Breast epithelium (tissue), 3 donors: ENCODE measurements around the gene TNS1.
"Not testable (repeated sequence)": the region's sequence is repeated elsewhere in the genome, so short reads cannot be mapped to it uniquely, and the experiment has no call there.

Experiments
- CTCF ChIP-seq, 3 donors: fragments of 450-650 bp; IDR thresholded peaks; one replicate each; pipeline ENCODE4 v1.5.1; 2016 to 2017; ENCODE audit warnings: antibody characterized with exemption in 3 of 3, mild to moderate bottlenecking in 3 of 3, moderate library complexity in 3 of 3
- POLR2A ChIP-seq: fragments of 450-650 bp; IDR thresholded peaks from one replicate; pipeline ENCODE4 v1.6.1; 2016; ENCODE audit warnings: antibody characterized with exemption, mild to moderate bottlenecking, moderate library complexity
- POLR2AphosphoS5 ChIP-seq, 3 donors: sonication (generic); formaldehyde crosslinking; IDR thresholded peaks; one replicate each; pipeline ENCODE4 v1.6.1; 2017; ENCODE audit warnings: antibody characterized with exemption in 3 of 3

GRCh38 chr2:218044599-218044998, 41.8 kb upstream of the TNS1 start:
- not testable (repeated sequence) for TF ChIP-seq POLR2AphosphoS5 (IDR thresholded peaks at IDR 0.05); CTCF (IDR thresholded peaks at IDR 0.05); POLR2A
